ENCODE results near the gene GATAD2A. TPM values are rescaled to one million over a fixed set of nuclear protein-coding genes. Genes with fewer than 3 reads are reported as not detected.
A peak's percentile ranks its signal among the peaks of the same experiment; 100 is the strongest.

Gene GATAD2A
- total and polyA plus RNA-seq, 9 of the 15 experiments (the other 6 are each of a cell fraction or from before 2014, with no cell fraction given): 2.4 to 226 (median 44.2) TPM

GRCh38 chr19:19366434-19367396 is 38.8 kb upstream of the GATAD2A start (continued):
- TF ChIP-seq NR4A1 (CRISPR knock-in tag; IDR thresholded peaks at IDR 0.05) (no peak), NR4A1 (tag; IDR thresholded peaks at IDR 0.05) (peak; percentile 78), PCBP1 (IDR thresholded peaks at IDR 0.05; ENCODE audit: low read depth, low read length, poor library complexity, severe bottlenecking) (no peak), ZNF280A (IDR thresholded peaks at IDR 0.05; ENCODE audit: low read depth, partially characterized antibody) (no peak), MEF2A (IDR thresholded peaks at IDR 0.05; ENCODE audit: control insufficient read depth, low read depth, low read length) (no peak), EHMT2 (IDR thresholded peaks at IDR 0.05) (no peak), MXI1 (IDR thresholded peaks at IDR 0.05; ENCODE audit: low read depth, low read length) (no peak), ZBTB2 (IDR thresholded peaks at IDR 0.05) (peak; percentile 42; the same call in 1 of the 2 replicates), MYNN (IDR thresholded peaks at IDR 0.05) (peak; percentile 68; the same call in 1 of the 2 replicates), MYNN (CRISPR knock-in tag; IDR thresholded peaks at IDR 0.05) (no peak), GABPA (tag; conservative IDR thresholded peaks at IDR 0.05; ENCODE audit: low read depth) (peak; percentile 89), CBX2 (IDR thresholded peaks at IDR 0.05; ENCODE audit: insufficient read depth, low read length, poor library complexity, severe bottlenecking) (no peak), BHLHE40 (IDR thresholded peaks at IDR 0.05; ENCODE audit: low read length) (no peak; the same call in 1 of the 2 replicates), ZFP36 (IDR thresholded peaks at IDR 0.05; ENCODE audit: low read depth, low read length, partially characterized antibody) (no peak), KLF13 (tag; IDR thresholded peaks at IDR 0.05; ENCODE audit: borderline replicate concordance, low read depth) (0 out of 2 replicates have a peak, but pooled peaks have one; percentile 49), U2AF2 (optimal IDR thresholded peaks at IDR 0.05; ENCODE audit: low read depth, low read length) (no peak), CTCF (IDR thresholded peaks at IDR 0.05 in 2 of 3, conservative IDR thresholded peaks at IDR 0.05 in 1 of 3; ENCODE audit: insufficient read depth in 2 of 3, low read depth in 1 of 3, low read length in 3 of 3) (peak; percentile 94 to 99 (median 95)), HCFC1 (IDR thresholded peaks at IDR 0.05; ENCODE audit: low read depth, low read length) (peak; percentile 49)
